Measurements from ENCODE around the gene TMEM217.

The TMEM217 gene

GRCh38 chr6:37243131-37243815 is 14.7 kb downstream of the TMEM217 start:
- H3K27me3 ChIP-seq (ENCODE audit: control insufficient read depth, insufficient read depth, low read length) = no peaks in the 10 kb centered on the region
- H3K9ac ChIP-seq (ENCODE audit: low read depth, low read length) = no peak overlapping the region
- no peaks in the 10 kb centered on the region for H3K4me1 ChIP-seq (ENCODE audit: control insufficient read depth, insufficient read depth, low read length)
- H3K27ac ChIP-seq (ENCODE audit: low read depth, low read length) = peak overlapping the region; percentile 82
- H3K36me3 ChIP-seq (ENCODE audit: control insufficient read depth, insufficient read depth, low read length) = no peaks in the 10 kb centered on the region
- no peaks in the 10 kb centered on the region for H3K9me3 ChIP-seq (ENCODE audit: control insufficient read depth, insufficient read depth, low read length)
- no peak overlapping the region for H3K4me3 ChIP-seq (ENCODE audit: low read depth, low read length)

GRCh38 chr6:37242429-37243052 is 15.4 kb downstream of the TMEM217 start:
- H3K27ac ChIP-seq (ENCODE audit: low read depth, low read length) = peak overlapping the region; percentile 82
- H3K9me3 ChIP-seq (ENCODE audit: control insufficient read depth, insufficient read depth, low read length) = no peaks in the 10 kb centered on the region
- no peak overlapping the region for H3K4me3 ChIP-seq (ENCODE audit: low read depth, low read length)
- no peaks in the 10 kb centered on the region for H3K27me3 ChIP-seq (ENCODE audit: control insufficient read depth, insufficient read depth, low read length)
- H3K36me3 ChIP-seq (ENCODE audit: control insufficient read depth, insufficient read depth, low read length) = no peaks in the 10 kb centered on the region
- no peaks in the 10 kb centered on the region for H3K4me1 ChIP-seq (ENCODE audit: control insufficient read depth, insufficient read depth, low read length)
- no peak overlapping the region for H3K9ac ChIP-seq (ENCODE audit: low read depth, low read length)

GRCh38 chr6:37241775-37242428 is 16.0 kb downstream of the TMEM217 start:
- Histone ChIP-seq H3K4me1 (ENCODE audit: control insufficient read depth, insufficient read depth, low read length) (no peaks in the 10 kb centered on the region), H3K27ac (ENCODE audit: low read depth, low read length) (peak overlapping the region; percentile 82), H3K4me3 (ENCODE audit: low read depth, low read length) (no peak overlapping the region), H3K36me3 (ENCODE audit: control insufficient read depth, insufficient read depth, low read length) (no peaks in the 10 kb centered on the region), H3K9me3 (ENCODE audit: control insufficient read depth, insufficient read depth, low read length) (no peaks in the 10 kb centered on the region), H3K27me3 (ENCODE audit: control insufficient read depth, insufficient read depth, low read length) (no peaks in the 10 kb centered on the region), H3K9ac (ENCODE audit: low read depth, low read length) (no peak overlapping the region)

- Histone ChIP-seq H3K4me3 (ENCODE audit: low read depth, low read length) (no peak overlapping the region), H3K9ac (ENCODE audit: low read depth, low read length) (no peak overlapping the region), H3K27me3 (ENCODE audit: control insufficient read depth, insufficient read depth, low read length) (no peaks in the 10 kb centered on the region), H3K9me3 (ENCODE audit: control insufficient read depth, insufficient read depth, low read length) (no peaks in the 10 kb centered on the region), H3K4me1 (ENCODE audit: control insufficient read depth, insufficient read depth, low read length) (no peaks in the 10 kb centered on the region), H3K36me3 (ENCODE audit: control insufficient read depth, insufficient read depth, low read length) (no peaks in the 10 kb centered on the region), H3K27ac (ENCODE audit: low read depth, low read length) (no peak overlapping the region)
Measured at GRCh38 chr6:37241131-37241530, 16.8 kb downstream of the TMEM217 start.

GRCh38 chr6:37239950-37240713 is 17.8 kb downstream of the TMEM217 start:
- H3K4me1 ChIP-seq (ENCODE audit: control insufficient read depth, insufficient read depth, low read length) = no peaks in the 10 kb centered on the region
- no peak overlapping the region for H3K4me3 ChIP-seq (ENCODE audit: low read depth, low read length)
- no peaks in the 10 kb centered on the region for H3K27me3 ChIP-seq (ENCODE audit: control insufficient read depth, insufficient read depth, low read length)
- no peaks in the 10 kb centered on the region for H3K9me3 ChIP-seq (ENCODE audit: control insufficient read depth, insufficient read depth, low read length)
- no peak overlapping the region for H3K27ac ChIP-seq (ENCODE audit: low read depth, low read length)
- no peak overlapping the region for H3K9ac ChIP-seq (ENCODE audit: low read depth, low read length)
- H3K36me3 ChIP-seq (ENCODE audit: control insufficient read depth, insufficient read depth, low read length) = no peaks in the 10 kb centered on the region

GRCh38 chr6:37239526-37239925 is 18.4 kb downstream of the TMEM217 start:
- H3K36me3 ChIP-seq (ENCODE audit: control insufficient read depth, insufficient read depth, low read length) = no peaks in the 10 kb centered on the region
- no peak overlapping the region for H3K27ac ChIP-seq (ENCODE audit: low read depth, low read length)
- H3K9me3 ChIP-seq (ENCODE audit: control insufficient read depth, insufficient read depth, low read length) = no peaks in the 10 kb centered on the region
- H3K4me1 ChIP-seq (ENCODE audit: control insufficient read depth, insufficient read depth, low read length) = no peaks in the 10 kb centered on the region
- no peaks in the 10 kb centered on the region for H3K27me3 ChIP-seq (ENCODE audit: control insufficient read depth, insufficient read depth, low read length)
- H3K4me3 ChIP-seq (ENCODE audit: low read depth, low read length) = no peak overlapping the region
- no peak overlapping the region for H3K9ac ChIP-seq (ENCODE audit: low read depth, low read length)

GRCh38 chr6:37238381-37238780 is 19.6 kb downstream of the TMEM217 start:
- H3K9ac ChIP-seq (ENCODE audit: low read depth, low read length) = no peak overlapping the region
- H3K27me3 ChIP-seq (ENCODE audit: control insufficient read depth, insufficient read depth, low read length) = no peaks in the 10 kb centered on the region
- H3K9me3 ChIP-seq (ENCODE audit: control insufficient read depth, insufficient read depth, low read length) = no peaks in the 10 kb centered on the region
- no peak overlapping the region for H3K27ac ChIP-seq (ENCODE audit: low read depth, low read length)
- H3K36me3 ChIP-seq (ENCODE audit: control insufficient read depth, insufficient read depth, low read length) = no peaks in the 10 kb centered on the region
- no peaks in the 10 kb centered on the region for H3K4me1 ChIP-seq (ENCODE audit: control insufficient read depth, insufficient read depth, low read length)
- no peak overlapping the region for H3K4me3 ChIP-seq (ENCODE audit: low read depth, low read length)

- H3K4me1 ChIP-seq (ENCODE audit: control insufficient read depth, insufficient read depth, low read length) = no peaks in the 10 kb centered on the region
- H3K27me3 ChIP-seq (ENCODE audit: control insufficient read depth, insufficient read depth, low read length) = no peaks in the 10 kb centered on the region
- H3K4me3 ChIP-seq (ENCODE audit: low read depth, low read length) = no peak overlapping the region
Measured at GRCh38 chr6:37237789-37238188, 20.2 kb downstream of the TMEM217 start.

GRCh38 chr6:37236921-37237320 is 21.0 kb downstream of the TMEM217 start:
- H3K4me1 ChIP-seq (ENCODE audit: control insufficient read depth, insufficient read depth, low read length) = no peaks in the 10 kb centered on the region
- no peaks in the 10 kb centered on the region for H3K27me3 ChIP-seq (ENCODE audit: control insufficient read depth, insufficient read depth, low read length)
- no peak overlapping the region for H3K27ac ChIP-seq (ENCODE audit: low read depth, low read length)
- no peaks in the 10 kb centered on the region for H3K36me3 ChIP-seq (ENCODE audit: control insufficient read depth, insufficient read depth, low read length)
- H3K4me3 ChIP-seq (ENCODE audit: low read depth, low read length) = no peak overlapping the region
- no peak overlapping the region for H3K9ac ChIP-seq (ENCODE audit: low read depth, low read length)
- no peaks in the 10 kb centered on the region for H3K9me3 ChIP-seq (ENCODE audit: control insufficient read depth, insufficient read depth, low read length)

More at GRCh38 chr6:37237789-37238188, 20.2 kb downstream of the TMEM217 start:
- no peak overlapping the region for H3K9ac ChIP-seq (ENCODE audit: low read depth, low read length)
- no peak overlapping the region for H3K27ac ChIP-seq (ENCODE audit: low read depth, low read length)
- H3K36me3 ChIP-seq (ENCODE audit: control insufficient read depth, insufficient read depth, low read length) = no peaks in the 10 kb centered on the region
- H3K9me3 ChIP-seq (ENCODE audit: control insufficient read depth, insufficient read depth, low read length) = no peaks in the 10 kb centered on the region

GRCh38 chr6:37233541-37233940 is 24.4 kb downstream of the TMEM217 start:
- no peaks in the 10 kb centered on the region for H3K4me1 ChIP-seq (ENCODE audit: control insufficient read depth, insufficient read depth, low read length)
- no peak overlapping the region for H3K27ac ChIP-seq (ENCODE audit: low read depth, low read length)
- no peaks in the 10 kb centered on the region for H3K27me3 ChIP-seq (ENCODE audit: control insufficient read depth, insufficient read depth, low read length)
- H3K4me3 ChIP-seq (ENCODE audit: low read depth, low read length) = no peak overlapping the region
- H3K9ac ChIP-seq (ENCODE audit: low read depth, low read length) = no peak overlapping the region
- H3K9me3 ChIP-seq (ENCODE audit: control insufficient read depth, insufficient read depth, low read length) = no peaks in the 10 kb centered on the region
- H3K36me3 ChIP-seq (ENCODE audit: control insufficient read depth, insufficient read depth, low read length) = no peaks in the 10 kb centered on the region
